ENCODE measurements around the gene RPL9.
A peak's percentile ranks its signal among the peaks of the same experiment; 100 is the strongest.
"Not testable (repeated sequence)": the region's sequence is repeated elsewhere in the genome, so short reads cannot be mapped to it uniquely, and the experiment has no call there.

The RPL9 gene

DNA sequence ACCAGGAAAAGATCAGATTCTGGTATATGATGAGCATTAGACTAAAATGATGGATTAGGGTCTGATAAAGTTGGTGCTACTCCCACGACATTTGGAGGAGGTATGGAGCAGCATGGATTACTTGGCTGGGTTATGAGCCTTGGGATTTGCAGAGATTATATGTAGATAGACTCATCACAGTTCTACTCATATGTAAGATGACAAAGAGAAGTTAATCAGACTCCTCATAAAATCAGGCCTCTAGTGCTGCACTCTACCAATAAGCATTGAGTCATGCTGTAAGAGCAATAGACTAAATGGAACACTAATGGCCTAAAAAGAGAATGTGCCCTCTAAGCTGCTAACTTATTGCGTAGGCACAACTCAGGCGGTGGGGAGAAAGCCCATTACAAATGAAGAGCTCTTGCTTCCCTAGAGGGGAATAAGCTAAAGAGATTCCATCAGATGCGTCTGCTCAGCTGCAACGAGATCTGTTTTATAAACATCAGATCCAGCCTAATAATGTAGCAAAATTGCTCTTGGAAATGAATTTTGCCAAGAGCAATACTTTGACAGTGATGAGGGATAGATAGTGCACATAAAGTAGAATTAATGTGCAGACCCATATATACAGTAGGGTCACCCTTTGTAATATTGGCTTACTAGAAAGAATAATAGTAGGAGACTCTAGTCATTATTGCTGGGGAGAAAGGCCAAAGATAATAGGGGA, 17.6 kb upstream of the RPL9 start:
- peaks cover 63% of the 10 kb centered on the region for H3K36me3 Mint-ChIP-seq
- H3K27ac Mint-ChIP-seq = no peak overlapping the region
- ATAC-seq = no peak
- no peaks in the 10 kb centered on the region for H3K9me3 Mint-ChIP-seq
- H3K4me3 Mint-ChIP-seq = no peak overlapping the region
- DNase-seq (ENCODE audit: low spot score in 2 of 2) = no peak
- no peaks in the 10 kb centered on the region for H3K4me1 Mint-ChIP-seq

DNA sequence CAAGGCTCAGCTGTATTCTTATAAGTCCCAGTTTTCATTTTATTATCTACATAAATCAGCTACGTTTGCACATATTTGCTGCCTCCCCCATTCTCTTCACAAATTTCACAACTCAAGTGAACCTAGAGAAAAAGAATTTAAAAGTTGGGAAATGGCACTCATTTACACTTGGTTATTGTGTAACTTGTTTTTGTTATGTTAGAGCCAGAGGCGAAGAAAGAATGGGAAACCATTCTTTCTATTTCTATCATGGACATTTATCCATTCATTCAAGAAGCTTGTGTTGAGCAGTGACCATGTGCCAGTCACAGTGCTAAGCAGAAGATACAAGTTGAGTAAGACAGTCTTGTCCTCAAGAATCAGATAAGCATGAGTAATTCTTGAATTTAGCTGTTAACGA, 13.7 kb upstream of the RPL9 start:
- Mint-ChIP-seq H3K27ac (no peak overlapping the region), H3K9me3 (no peaks in the 10 kb centered on the region), H3K36me3 (peaks cover 93% of the 10 kb centered on the region), H3K4me3 (no peak overlapping the region), H3K4me1 (no peaks in the 10 kb centered on the region)
- no peak for DNase-seq (ENCODE audit: low spot score in 2 of 2)
- ATAC-seq = no peak

DNA sequence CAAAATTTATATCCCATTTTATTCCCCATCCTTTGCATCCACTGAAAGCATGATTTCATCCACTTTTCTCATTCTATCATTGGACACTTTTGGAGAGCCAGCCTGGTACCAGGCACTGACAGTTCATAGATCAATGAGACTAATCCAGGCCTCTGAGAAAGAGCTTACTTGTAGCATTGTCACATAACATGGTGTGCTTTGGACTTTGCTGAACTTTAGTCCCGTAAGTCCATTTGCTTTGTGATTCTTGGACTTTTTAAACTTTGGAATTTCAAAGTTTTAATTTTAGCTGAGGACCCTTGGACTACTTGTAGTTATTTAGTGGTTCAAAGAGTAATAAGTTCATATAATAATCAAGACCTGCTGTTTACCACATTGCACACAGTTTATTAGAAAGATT, 11.7 kb upstream of the RPL9 start:
- no peak for ATAC-seq
- H3K4me3 Mint-ChIP-seq = no peak overlapping the region
- H3K27ac Mint-ChIP-seq = no peak overlapping the region
- DNase-seq (ENCODE audit: low spot score in 2 of 2) = no peak
- no peaks in the 10 kb centered on the region for H3K4me1 Mint-ChIP-seq
- peaks cover 97% of the 10 kb centered on the region for H3K36me3 Mint-ChIP-seq
- H3K9me3 Mint-ChIP-seq = no peaks in the 10 kb centered on the region

DNA sequence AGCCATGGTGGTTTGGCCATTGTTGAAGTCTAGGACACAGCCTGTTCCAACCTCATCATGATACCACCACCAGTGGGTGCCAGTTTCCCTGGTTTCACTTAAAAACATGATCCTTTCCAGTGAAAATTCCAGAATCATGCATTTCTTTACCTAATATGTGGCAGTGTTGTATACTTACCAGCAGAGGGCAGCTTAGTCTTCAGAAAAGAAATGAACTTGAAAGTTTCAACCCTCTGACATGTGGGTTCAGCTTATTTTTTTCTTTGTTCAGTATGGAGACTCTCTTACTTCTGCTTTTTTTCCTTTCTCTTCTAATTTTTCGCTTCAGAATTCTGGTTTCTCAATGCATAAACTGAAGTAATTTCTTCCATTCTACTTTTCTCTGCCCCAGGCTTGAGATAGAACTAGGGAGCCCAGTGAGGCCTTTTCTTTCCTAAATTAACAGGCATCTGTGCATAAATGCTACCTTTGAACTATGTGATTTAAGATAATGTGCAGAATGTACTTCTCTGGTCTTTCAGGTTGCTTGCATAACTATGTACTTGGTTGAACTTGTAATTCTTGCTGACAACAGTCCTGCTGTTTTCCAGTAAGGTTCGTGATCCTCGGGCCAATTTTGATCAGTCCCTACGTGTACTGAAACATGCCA, 10.8 kb upstream of the RPL9 start:
- H3K4me1 Mint-ChIP-seq = no peaks in the 10 kb centered on the region

DNA sequence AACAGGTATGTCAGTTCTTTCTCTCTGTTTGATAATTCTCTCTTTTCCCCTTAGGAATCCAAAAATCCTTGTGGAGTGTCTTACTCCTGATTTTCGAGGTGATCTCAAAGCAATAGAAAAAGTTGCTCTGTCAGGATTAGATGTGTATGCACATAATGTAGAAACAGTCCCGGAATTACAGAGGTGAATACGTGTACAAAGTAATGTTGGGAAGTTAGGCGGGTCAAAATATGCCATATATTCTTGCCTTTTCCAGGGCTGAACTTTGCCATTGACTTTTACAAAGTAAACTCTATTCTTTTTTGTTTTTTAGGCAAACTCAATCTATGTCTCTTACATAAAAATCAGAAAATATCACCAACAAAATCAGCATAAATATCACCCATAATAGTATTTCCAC, 8.7 kb upstream of the RPL9 start:
- H3K4me3 Mint-ChIP-seq = no peak overlapping the region
- no peaks in the 10 kb centered on the region for H3K9me3 Mint-ChIP-seq
- H3K27ac Mint-ChIP-seq = no peak overlapping the region
- H3K4me1 Mint-ChIP-seq = no peaks in the 10 kb centered on the region
- no peak for ATAC-seq
- DNase-seq (ENCODE audit: low spot score in 2 of 2) = no peak
- peaks cover 93% of the 10 kb centered on the region for H3K36me3 Mint-ChIP-seq

More for the DNA sequence above, 10.8 kb upstream of the RPL9 start:
- no peak overlapping the region for H3K4me3 Mint-ChIP-seq
- H3K27ac Mint-ChIP-seq = no peak overlapping the region
- DNase-seq (ENCODE audit: low spot score in 2 of 2) = no peak
- no peaks in the 10 kb centered on the region for H3K9me3 Mint-ChIP-seq
- peaks cover 97% of the 10 kb centered on the region for H3K36me3 Mint-ChIP-seq
- ATAC-seq = peak; percentile 61

DNA sequence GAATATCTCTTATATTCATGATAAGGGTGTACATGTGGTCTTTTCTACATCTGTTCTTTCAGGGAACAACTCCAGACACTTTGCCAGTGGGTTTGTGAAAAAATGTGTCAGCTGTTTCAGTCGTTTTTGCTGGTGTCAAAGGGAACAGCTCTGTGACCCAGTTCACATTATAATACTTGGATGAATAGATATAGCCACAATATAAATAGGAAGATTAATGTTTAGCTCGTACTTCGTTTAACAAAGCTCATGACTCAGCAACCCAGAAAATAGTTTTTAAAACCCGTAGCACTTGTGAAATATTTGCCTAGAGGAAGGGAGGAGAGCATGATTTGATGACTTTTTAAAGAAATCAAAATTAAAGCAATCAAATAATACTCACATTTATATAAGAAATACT, 8.0 kb upstream of the RPL9 start:
- Mint-ChIP-seq H3K4me1 (no peaks in the 10 kb centered on the region), H3K9me3 (no peaks in the 10 kb centered on the region), H3K4me3 (no peak overlapping the region), H3K36me3 (peaks cover 89% of the 10 kb centered on the region), H3K27ac (no peak overlapping the region)
- DNase-seq (ENCODE audit: low spot score in 2 of 2) (no peak), ATAC-seq (no peak)

DNA sequence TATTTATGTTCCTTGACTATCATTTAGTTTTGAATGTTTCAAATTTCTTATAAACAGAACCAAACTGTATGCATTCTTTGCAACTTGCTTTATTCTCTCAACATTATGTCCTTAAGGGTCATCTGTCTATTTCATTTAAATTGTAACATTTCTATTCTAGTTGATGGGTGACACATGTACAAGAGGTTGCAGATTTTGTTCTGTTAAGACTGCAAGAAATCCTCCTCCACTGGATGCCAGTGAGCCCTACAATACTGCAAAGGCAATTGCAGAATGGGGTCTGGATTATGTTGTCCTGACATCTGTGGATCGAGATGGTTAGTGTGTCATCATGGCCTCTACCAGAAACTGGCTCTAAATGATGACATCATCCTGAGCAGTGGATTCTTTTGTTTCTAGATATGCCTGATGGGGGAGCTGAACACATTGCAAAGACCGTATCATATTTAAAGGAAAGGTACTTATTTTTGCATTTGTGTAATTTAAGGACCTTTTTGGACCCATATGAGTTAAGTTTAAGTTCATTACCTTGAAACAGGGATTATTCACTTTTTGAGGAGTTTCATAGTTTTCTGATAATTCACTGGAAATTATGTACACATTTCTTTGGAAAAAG, 6.3 kb upstream of the RPL9 start:
- Mint-ChIP-seq H3K9me3 (no peaks in the 10 kb centered on the region), H3K4me1 (no peaks in the 10 kb centered on the region), H3K27ac (peak overlapping the region; percentile 65), H3K4me3 (no peak overlapping the region), H3K36me3 (peaks cover 80% of the 10 kb centered on the region)
- ATAC-seq = peak; percentile 84
- DNase-seq (ENCODE audit: low spot score in 2 of 2) = no peak

DNA sequence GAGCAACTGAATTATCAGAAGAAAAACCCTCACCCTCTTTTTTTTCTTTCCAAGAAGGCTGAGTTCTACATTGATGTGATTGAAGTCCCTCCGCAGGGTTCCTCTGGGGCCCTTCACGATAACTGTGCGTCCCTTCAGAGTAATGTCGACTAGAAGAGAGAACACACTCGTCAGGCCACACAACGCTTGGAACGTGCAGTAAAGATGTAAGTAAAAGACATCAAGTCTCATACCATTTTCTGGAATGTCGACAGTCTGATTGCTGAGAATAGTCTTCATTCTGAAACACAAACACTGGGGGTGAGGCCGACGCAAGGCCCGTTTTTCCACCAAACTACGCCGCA, 589 bp downstream of the RPL9 start:
- H3K36me3 Mint-ChIP-seq = peaks cover 76% of the 10 kb centered on the region
- H3K4me3 Mint-ChIP-seq = peak overlapping the region; percentile 97
- peak overlapping the region; percentile 100 for H3K27ac Mint-ChIP-seq
- DNase-seq (ENCODE audit: low spot score in 2 of 2); H3K9me3 Mint-ChIP-seq: not testable (repeated sequence)
- peak; percentile 1 for ATAC-seq
- peaks cover 26% of the 10 kb centered on the region for H3K4me1 Mint-ChIP-seq

DNA sequence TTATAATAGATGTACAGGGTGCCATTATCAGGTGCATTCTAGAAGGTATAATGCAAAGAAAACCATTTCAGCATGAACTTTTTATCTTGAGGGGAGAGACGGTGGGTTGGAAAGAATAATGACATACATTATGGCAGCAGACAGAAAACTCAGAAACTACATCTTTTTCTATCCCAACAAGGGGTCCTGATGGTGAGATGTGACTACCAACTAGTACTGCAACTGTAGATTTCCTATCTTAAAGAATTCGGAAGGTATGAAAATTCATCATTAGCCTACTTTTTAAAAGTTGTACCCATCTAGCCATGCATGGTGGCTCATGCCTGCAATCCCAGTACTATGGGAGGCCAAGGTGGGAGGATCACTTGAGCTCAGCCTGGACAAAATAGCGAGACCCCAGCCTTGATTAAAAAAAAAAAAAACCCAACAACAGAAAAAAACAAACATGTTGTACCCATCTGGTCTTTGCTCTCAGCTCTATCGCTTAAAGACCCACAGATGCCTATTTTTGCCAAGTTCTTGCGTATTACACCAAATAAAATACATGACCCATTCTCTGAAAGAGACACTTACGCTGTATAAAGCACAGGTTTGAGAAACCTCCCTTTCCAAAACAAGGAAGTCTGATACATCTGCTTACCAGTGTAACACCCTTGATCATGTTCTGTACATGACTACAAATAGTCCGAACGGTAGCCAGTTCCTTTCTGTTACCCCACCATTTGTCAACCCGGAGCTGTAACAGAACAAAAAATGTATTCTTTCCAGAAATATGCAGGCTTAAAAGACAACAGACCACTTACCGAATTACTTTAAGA, 1.6 kb downstream of the RPL9 start:
- Mint-ChIP-seq H3K27ac (peak overlapping the region; percentile 100), H3K4me1 (peaks cover 36% of the 10 kb centered on the region), H3K36me3 (peaks cover 84% of the 10 kb centered on the region), H3K9me3 (no peaks in the 10 kb centered on the region), H3K4me3 (peak overlapping the region; percentile 97)
- no peak for DNase-seq (ENCODE audit: low spot score in 2 of 2)
- ATAC-seq = no peak

DNA sequence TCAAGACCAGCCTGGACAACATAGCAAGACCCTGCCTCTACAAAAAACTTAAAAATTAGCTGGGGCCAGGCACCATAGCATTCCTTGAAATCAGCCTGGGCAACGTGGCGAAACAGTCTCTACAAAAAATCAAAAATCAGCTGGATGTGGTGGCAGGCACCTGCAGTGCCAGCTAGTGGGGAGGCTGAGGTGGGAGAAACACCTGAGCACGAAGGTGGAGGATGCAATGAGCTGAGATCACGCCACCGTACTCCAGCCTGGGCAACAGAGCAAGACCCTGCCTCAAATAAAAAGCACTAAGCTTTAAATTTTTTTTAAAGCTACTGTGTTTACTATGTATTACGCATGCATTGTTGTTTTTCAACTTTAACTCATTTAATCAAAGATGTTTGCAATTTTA, 3.2 kb downstream of the RPL9 start:
- no peaks in the 10 kb centered on the region for H3K9me3 Mint-ChIP-seq
- peaks cover 90% of the 10 kb centered on the region for H3K36me3 Mint-ChIP-seq
- peak overlapping the region; percentile 97 for H3K4me3 Mint-ChIP-seq
- peaks cover 39% of the 10 kb centered on the region for H3K4me1 Mint-ChIP-seq
- DNase-seq (ENCODE audit: low spot score in 2 of 2) = no peak
- H3K27ac Mint-ChIP-seq = peak overlapping the region; percentile 100
- ATAC-seq = no peak

DNA sequence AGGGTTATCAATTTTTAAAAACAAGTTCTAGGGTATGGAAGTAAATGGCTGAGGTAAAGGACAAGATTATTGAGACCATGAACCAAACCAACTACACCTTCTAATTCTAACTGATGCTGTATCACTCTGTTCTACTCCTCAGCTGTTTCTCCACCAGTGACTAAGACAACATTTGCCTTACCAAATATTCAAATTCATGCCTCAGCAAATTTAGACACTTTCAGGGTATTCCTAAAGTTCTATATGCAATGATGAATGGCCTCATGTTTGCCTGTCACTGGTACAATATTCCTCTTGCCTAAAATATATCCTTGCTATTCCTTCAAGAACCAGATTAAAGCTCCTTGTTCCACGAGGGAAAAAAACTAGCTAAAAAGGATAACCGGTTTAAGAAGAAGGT, 5.0 kb downstream of the RPL9 start:
- ATAC-seq (no peak), DNase-seq (ENCODE audit: low spot score in 2 of 2) (no peak)
- peaks cover 39% of the 10 kb centered on the region for H3K4me1 Mint-ChIP-seq
- H3K9me3 Mint-ChIP-seq = no peaks in the 10 kb centered on the region
- H3K4me3 Mint-ChIP-seq = no peak overlapping the region
- H3K36me3 Mint-ChIP-seq = peaks cover 100% of the 10 kb centered on the region
- H3K27ac Mint-ChIP-seq = no peak overlapping the region

DNA sequence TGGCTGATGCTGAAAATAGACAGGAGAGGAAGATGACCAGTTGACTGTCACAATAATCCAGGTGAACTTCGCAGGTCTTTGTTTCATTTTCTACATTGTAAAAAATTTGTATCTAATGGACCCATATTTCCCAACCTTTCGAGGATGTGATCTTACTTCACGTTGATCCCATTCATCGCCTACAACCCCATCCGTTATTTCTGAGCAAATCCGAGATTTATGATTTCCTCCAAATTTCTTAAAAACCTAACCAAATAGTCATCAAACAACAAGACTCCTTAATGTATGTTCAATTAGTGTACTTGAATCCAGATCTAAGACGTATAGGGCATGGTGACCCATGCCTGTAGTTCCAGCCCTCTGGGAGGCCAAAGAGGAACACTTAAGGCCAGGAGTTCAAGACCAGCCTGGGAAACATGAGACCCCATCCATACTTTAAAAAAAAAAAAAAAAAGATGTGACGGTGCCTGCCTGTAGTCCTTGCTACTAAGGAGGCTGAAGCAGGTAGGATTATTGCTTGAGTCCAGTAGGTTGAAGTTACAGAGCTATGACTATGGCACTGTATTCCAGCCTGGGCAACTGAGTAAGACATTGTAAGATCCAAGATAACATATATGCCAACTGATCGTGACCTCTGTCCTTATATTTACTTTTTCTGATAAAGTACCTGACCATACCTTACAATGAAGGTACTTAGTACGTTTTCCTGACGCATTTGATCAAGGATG, 5.7 kb downstream of the RPL9 start:
- DNase-seq (ENCODE audit: low spot score in 2 of 2) (no peak), ATAC-seq (no peak)
- H3K9me3 Mint-ChIP-seq = no peaks in the 10 kb centered on the region
- no peak overlapping the region for H3K4me3 Mint-ChIP-seq
- H3K36me3 Mint-ChIP-seq = peaks cover 97% of the 10 kb centered on the region
- H3K4me1 Mint-ChIP-seq = peaks cover 39% of the 10 kb centered on the region
- peak overlapping the region; percentile 59 for H3K27ac Mint-ChIP-seq

DNA sequence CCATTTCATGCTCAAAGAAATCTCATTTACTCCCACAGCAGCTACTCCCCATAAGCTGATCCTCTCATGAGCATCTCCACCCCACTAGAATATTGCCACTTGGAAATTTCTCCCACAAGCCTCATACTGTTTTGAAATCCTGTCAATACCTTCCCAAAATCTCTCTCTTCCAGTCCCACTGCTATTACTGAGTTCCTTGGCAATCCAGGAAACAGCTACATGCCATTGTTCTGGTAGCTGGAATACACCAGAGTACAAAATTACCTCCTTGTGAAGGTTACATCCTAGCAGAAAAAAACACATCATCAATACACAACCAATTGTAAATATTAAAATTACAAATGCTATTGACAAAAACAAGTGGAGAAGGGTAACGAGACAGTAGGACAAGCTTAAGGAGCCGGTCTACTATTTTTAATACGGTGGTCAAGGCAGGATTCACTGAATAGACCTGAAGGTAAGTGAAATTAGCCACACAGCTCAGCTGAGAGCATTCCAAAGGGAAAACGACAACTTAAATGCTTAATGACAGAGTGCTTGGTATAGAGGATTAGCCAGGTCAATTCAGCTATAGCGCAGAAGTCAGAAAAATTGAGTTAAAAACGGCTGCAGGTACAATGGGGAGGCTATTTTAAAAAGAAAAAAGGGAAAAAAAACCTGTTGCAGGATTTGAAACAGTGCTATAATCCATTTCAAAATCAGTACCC, 6.4 kb downstream of the RPL9 start:
- no peak overlapping the region for H3K4me3 Mint-ChIP-seq
- ATAC-seq (no peak), DNase-seq (ENCODE audit: low spot score in 2 of 2) (no peak)
- peaks cover 38% of the 10 kb centered on the region for H3K4me1 Mint-ChIP-seq
- no peaks in the 10 kb centered on the region for H3K9me3 Mint-ChIP-seq
- H3K36me3 Mint-ChIP-seq = peaks cover 90% of the 10 kb centered on the region
- H3K27ac Mint-ChIP-seq = peak overlapping the region; percentile 59

DNA sequence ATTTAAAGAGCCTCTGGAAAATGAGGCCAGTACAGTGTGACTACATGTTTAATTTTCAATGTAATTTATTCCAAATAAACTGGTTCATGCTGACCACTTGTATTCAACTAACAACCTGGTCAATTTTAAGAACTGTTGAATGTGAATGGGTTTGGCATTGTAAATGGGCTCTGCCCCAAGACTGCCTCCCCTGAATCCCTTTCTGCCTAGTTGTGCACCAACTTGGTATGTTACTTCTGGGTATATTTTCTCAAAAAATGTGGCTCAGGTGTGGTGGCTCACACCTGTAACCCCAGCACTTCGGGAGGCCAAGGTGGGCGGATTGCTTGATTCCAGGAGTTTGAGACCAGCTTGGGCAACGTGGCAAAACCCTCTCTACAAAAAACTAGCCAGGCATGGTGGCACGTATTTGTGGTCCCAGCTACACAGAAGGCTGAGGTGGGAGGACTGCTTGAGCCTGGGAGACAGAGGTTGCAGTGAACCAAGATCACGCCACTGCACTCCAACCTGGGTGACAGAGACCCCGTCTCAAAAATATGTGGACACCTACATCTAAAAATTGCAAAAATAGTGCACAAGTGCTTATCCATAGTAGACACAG, 7.2 kb downstream of the RPL9 start:
- Mint-ChIP-seq H3K36me3 (peaks cover 82% of the 10 kb centered on the region), H3K4me3 (no peak overlapping the region), H3K27ac (peak overlapping the region; percentile 59), H3K9me3 (no peaks in the 10 kb centered on the region), H3K4me1 (peaks cover 30% of the 10 kb centered on the region)
- ATAC-seq = no peak
- DNase-seq (ENCODE audit: low spot score in 2 of 2) = no peak
